SW480 (cell line): ENCODE results near the gene RANBP3.
A peak's percentile ranks its signal among the peaks of the same experiment; 100 is the strongest.
"Not testable (repeated sequence)": the region's sequence is repeated elsewhere in the genome, so short reads cannot be mapped to it uniquely, and the experiment has no call there.

Source experiments
- DNase-seq: peaks from one replicate; pipeline ENCODE4 v3.0.0-alpha.2; 2016; ENCODE audit warnings: low spot score

The RANBP3 gene

GRCh38 chr19:5985837-5986236 lies 7.9 kb upstream of the RANBP3 start:
- not testable (repeated sequence) for DNase-seq

- no peak for DNase-seq
Measured at GRCh38 chr19:5985098-5985783, 7.3 kb upstream of the RANBP3 start.

- DNase-seq: no peak
Measured at GRCh38 chr19:5984600-5984999, 6.7 kb upstream of the RANBP3 start.

GRCh38 chr19:5983367-5983955 lies 5.5 kb upstream of the RANBP3 start:
- no peak for DNase-seq

GRCh38 chr19:5978606-5979552 lies 939 bp upstream of the RANBP3 start:
- no peak for DNase-seq

- DNase-seq: no peak
Measured at GRCh38 chr19:5977222-5977784, 637 bp downstream of the RANBP3 start.

- DNase-seq: no peak
Measured at GRCh38 chr19:5976768-5977167, 1.2 kb downstream of the RANBP3 start.

GRCh38 chr19:5975388-5975728 lies 2.6 kb downstream of the RANBP3 start:
- no peak for DNase-seq

GRCh38 chr19:5974721-5975387 lies 3.1 kb downstream of the RANBP3 start:
- no peak for DNase-seq

GRCh38 chr19:5973867-5974635 lies 3.9 kb downstream of the RANBP3 start:
- DNase-seq: no peak

GRCh38 chr19:5973376-5973775 lies 4.6 kb downstream of the RANBP3 start:
- no peak for DNase-seq

GRCh38 chr19:5972355-5972731 lies 5.6 kb downstream of the RANBP3 start:
- DNase-seq: no peak

- no peak for DNase-seq
Measured at GRCh38 chr19:5971714-5972354, 6.1 kb downstream of the RANBP3 start.

GRCh38 chr19:5969476-5969875 lies 8.5 kb downstream of the RANBP3 start:
- DNase-seq: no peak

GRCh38 chr19:5968431-5969373 lies 9.2 kb downstream of the RANBP3 start:
- no peak for DNase-seq

- DNase-seq: peak; percentile 42
Measured at GRCh38 chr19:5967994-5968430, 9.9 kb downstream of the RANBP3 start.

GRCh38 chr19:5967571-5967970 lies 10.4 kb downstream of the RANBP3 start:
- DNase-seq: no peak

GRCh38 chr19:5966941-5967340 lies 11.0 kb downstream of the RANBP3 start:
- no peak for DNase-seq

- no peak for DNase-seq
Measured at GRCh38 chr19:5966215-5966614, 11.7 kb downstream of the RANBP3 start.
